Daoy (cell line): ENCODE data around the gene PICALM. TPM values are rescaled to one million over a fixed set of nuclear protein-coding genes. Genes with fewer than 3 reads are reported as not detected.
"Not testable (repeated sequence)": the region's sequence is repeated elsewhere in the genome, so short reads cannot be mapped to it uniquely, and the experiment has no call there.

Experiments
- DNase-seq: peaks from one replicate; pipeline ENCODE4 v3.0.0-alpha.2; 2015; ENCODE audit warnings: low read depth
- total RNA-seq: library from RNA; depleted of rRNA; stranded (reverse); fragments of >200 nt; shearing (Covaris generic); gene quantifications from 2 replicates; pipeline ENCODE4 v1.2.3, GENCODE V29; 2014; rRNA removed

PICALM gene
- total RNA-seq: 147 and 151 TPM in 2 replicates

- peak; percentile 99 for DNase-seq
Observed at GRCh38 chr11:86068951-86069407, at the start of gene PICALM. TSS of gene PICALM (minus strand) at chr11:86069084. CDS start at chr11:86068780, 304 bp downstream.

DNA sequence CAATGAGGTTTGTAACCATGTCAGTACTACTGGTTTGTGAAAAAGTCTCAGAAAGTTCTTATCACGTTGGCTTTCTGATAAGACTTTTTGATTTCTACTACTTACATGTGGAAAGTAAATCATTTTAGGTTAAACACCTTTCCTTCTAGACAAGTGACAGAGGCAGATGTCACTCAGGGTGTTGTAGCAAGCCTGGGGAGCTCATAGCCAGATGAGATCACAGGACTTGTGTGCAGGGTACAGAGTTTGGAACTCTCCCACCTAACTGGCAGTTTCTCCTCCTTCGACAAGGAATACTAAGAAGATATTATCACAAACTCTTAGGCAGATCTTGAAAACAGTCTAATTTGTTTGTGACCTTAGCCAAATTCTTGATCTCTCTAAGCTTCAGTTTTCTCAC is 49.4 kb upstream of the PICALM start:
- DNase-seq: no peak

DNA sequence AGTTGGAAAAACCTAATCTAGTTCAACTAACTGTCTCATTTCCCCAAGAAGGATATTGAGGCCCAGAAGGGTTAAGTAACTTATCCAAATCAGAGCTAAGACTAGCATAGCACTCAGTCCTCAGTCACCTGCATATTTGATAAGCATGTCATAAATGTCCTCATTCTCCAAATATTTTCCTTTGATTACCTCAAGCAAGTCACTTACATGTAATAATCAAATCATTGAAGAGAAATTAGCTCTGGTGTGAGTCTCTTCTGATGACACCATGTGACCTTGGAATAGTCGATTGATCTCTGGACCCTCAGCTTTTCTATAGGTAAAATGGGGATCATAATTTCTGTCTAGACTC is 48.8 kb upstream of the PICALM start:
- no peak for DNase-seq

DNA sequence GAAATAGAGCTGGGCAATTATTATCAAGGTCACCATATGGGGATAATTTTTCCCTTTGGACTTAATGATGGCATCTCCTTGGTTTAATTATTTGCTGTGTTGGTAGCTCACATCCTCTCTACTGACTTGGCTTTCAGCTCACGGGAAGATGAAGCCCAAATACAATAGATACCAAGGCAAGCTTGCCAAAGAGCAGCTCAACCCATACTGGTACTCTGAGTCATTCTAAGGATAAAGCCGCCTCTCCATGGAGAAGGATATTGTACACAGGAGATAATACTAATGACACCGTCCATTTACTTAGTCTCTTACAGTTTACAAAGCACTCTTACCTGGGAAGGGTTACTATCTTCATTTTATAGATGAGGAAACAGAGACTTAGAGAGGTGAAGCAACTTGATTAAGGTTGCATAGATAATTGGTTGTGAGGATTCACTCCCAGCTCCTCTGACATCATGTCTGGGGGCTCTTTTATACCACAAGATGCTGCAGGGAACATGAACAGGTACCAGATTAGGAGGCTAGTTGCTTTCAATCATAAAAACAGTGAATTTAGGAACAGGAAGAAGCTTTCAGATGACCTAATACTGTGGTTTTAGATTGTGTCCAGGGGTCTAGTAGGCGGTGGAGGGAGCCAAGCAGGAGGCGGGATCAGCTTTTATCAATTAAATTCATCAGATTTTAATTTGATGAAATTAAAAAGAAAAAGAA is 48.3 kb upstream of the PICALM start:
- peak; percentile 82 for DNase-seq

DNA sequence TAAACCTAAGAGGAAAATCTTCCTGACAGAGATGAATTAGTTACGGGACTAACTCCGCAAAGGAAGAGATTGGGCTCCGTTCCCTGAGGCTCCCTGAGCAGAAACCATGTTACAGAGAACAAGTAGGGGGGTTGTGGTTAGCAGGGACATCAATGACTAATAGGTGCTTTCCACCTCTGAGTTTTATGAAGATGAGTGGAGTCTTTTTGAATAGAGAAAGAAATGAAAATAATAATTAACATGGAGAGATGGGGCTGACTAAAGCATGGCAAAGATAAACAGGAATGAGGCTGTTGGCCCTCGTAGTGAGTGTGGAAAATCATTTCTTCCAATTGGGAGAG is 47.5 kb upstream of the PICALM start:
- DNase-seq: peak; percentile 91

GRCh38 chr11:86115542-86116385 is 46.9 kb upstream of the PICALM start:
- DNase-seq: peak; percentile 49

DNA sequence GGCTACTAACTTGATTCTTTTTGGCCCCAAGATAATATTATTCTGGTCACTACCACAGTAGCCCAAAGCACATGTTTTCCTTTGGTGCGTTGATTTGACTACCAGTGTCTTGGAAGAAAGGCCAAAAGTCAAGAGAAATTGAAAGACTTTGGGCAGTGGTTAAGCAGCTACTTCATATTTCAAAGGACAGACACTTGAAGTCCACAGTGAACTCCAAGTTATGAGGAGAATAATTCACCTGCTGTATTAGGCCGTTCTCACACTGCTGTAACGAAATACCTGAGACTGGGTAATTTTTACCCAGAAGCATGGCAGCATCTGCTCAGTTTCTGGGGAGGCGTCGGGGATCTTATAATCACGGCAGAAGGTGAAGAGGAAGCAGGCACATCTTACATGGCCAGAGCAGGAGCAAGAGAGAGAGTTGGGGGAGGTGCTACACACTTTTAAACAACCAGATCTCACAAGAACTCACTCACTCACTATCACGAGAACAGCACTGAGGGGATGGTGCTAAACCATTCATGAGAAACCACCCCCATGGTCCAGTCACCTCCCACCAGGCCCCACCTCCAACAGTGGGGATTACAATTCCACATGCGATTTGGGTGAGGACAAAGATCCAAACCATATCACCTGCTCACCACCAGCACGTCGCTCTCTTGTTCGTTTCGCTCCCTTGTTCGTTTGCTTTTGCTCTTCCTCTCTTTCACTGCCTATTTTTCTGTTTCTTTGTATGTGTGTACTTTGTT is 40.2 kb upstream of the PICALM start:
- no peak for DNase-seq

GRCh38 chr11:86108191-86108590 is 39.3 kb upstream of the PICALM start:
- DNase-seq: no peak

- DNase-seq: no peak
Observed at GRCh38 chr11:86106916-86107315, 38.0 kb upstream of the PICALM start.

DNA sequence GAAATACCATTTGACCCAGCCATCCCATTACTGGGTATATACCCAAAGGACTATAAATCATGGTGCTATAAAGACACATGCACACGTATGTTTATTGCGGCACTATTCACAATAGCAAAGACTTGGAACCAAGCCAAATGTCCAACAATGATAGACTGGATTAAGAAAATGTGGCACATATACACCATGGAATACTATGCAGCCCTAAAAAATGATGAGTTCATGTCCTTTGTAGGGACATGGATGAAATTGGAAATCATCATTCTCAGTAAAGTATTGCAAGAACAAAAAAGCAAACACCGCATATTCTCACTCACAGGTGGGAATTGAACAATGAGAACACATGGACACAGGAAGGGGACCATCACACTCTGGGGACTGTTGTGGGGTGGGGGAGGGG is 37.1 kb upstream of the PICALM start:
- DNase-seq: not testable (repeated sequence)

DNA sequence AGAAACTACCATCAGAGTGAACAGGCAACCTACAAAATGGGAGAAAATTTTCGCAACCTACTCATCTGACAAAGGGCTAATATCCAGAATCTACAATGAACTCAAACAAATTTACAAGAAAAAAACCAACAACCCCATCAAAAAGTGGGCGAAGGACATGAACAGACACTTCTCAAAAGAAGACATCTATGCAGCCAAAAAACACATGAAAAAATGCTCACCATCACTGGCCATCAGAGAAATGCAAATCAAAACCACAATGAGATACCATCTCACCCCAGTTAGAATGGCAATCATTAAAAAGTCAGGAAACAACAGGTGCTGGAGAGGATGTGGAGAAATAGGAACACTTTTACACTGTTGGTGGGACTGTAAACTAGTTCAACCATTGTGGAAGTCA is 36.7 kb upstream of the PICALM start:
- DNase-seq: not testable (repeated sequence)

DNA sequence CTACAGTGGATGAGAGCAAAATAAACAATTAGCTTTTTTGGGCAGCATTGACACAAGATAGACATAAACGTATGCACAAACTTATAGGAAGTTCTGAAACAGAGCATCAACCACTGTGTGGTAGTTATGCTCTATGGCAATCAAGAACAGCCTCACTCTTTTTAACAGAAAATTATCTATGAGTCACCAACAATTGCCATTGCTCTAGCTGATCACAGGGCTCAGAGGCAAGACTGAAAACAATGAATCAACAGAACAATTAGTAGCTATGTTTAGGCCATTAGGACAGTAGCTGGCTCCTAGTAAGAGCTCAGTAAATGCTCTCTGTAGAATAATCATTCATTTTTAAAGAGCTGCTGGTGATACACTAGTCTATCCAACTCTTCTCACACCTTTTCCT is 34.9 kb upstream of the PICALM start:
- no peak for DNase-seq

GRCh38 chr11:86101941-86102407 is 33.1 kb upstream of the PICALM start:
- DNase-seq: peak; percentile 34

DNA sequence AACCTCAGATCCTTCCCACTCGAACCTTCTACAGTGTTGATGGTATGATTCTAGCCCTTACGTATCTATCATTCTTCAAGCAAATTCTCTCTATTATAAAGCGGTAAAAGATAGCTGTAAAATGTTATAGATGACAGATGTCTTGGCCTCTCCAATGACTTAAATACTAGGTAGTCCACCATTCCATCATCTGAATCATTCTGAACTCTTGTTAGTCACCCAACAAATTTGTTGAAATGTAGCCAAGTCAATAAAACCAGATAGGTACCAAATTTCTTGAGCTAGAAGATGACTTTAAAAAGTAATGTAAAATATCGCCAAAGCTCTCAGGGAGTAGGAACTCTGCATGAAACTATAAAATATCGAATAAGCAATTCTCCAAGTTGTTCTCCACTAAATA is 32.6 kb upstream of the PICALM start:
- no peak for DNase-seq

DNA sequence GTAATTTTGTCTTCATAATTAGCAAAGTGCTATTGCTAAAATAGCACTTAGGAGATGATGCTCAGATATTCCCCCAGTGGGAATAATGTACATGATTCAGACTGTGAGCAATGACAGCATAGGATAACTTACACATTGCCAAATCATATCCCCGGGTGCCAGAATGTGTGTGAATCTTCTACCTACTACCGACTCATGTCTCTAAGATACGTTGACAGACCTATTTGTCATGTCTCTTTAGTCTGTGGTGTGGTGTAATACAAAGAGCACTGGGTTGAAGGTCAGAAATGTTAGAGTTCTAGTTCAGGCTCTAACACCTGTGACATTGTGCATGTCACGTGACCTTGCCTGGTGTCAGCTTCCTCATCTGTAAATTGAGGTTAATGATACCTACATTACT is 31.0 kb upstream of the PICALM start:
- peak; percentile 46 for DNase-seq

DNA sequence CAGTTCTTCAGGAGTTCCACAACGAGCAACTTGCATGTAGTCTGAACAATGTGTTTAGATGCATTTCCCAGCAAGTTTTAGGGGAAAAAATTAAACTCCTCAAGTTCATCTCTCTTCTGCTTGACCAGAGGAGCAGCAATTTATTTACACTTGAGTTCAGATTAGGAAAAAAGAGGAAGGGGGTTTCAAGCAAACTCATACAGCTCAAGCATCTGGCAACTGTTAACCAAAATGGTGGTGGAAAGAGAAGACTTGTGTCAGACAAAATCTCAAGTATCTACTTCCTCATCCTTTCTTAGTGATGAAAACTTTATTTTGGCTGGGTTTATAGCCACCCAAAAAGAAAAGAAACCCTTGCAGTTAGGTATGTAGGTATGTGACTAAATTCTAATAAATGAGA is 29.1 kb upstream of the PICALM start:
- no peak for DNase-seq

- DNase-seq: peak; percentile 32
Observed at GRCh38 chr11:86091566-86091965, 22.7 kb upstream of the PICALM start.

- no peak for DNase-seq
Observed at GRCh38 chr11:86091086-86091485, 22.2 kb upstream of the PICALM start.

- peak; percentile 42 for DNase-seq
Observed at GRCh38 chr11:86089659-86090058, 20.8 kb upstream of the PICALM start.

DNA sequence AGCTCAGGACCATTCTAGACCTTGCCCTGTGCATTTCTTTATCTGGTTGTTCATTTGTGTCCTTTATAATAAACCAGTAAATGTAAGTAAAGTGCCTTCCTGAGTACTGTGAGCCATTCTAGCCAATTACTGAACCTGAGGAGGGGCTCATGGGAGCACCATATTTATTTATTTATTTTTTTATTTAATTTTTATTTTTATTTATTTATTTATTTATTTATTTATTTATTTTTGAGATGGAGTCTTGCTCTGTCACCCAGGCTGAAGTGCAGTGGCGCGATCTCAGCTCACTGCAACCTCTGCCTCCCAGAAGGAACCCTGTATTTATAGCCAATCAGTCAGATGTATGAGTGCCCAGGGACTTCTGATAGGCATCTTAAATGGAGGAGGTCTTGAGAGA is 18.8 kb upstream of the PICALM start:
- DNase-seq: not testable (repeated sequence)

GRCh38 chr11:86087256-86087655 is 18.4 kb upstream of the PICALM start:
- DNase-seq: no peak

GRCh38 chr11:86081455-86081854 is 12.6 kb upstream of the PICALM start:
- DNase-seq: no peak
